OCI-LY3 (cell line): ENCODE data around the gene S100A7.

ENCODE experiments used
- EZH2phosphoT487 ChIP-seq: fragments of 200-600 bp; shearing (Covaris generic); IDR thresholded peaks from 2 replicates; pipeline ENCODE4 v1.6.1; 2018; ENCODE audit warnings: antibody characterized with exemption, mixed run types, low read depth
- TF ChIP-seq, protein P1 (sequence below): fragments of 200-600, 300-600 bp; sonication (generic); IDR thresholded peaks from 2 replicates; pipeline ENCODE4 v1.5.1; 2014; ENCODE audit warnings: antibody characterized with exemption, low read length, low read depth

DNA sequence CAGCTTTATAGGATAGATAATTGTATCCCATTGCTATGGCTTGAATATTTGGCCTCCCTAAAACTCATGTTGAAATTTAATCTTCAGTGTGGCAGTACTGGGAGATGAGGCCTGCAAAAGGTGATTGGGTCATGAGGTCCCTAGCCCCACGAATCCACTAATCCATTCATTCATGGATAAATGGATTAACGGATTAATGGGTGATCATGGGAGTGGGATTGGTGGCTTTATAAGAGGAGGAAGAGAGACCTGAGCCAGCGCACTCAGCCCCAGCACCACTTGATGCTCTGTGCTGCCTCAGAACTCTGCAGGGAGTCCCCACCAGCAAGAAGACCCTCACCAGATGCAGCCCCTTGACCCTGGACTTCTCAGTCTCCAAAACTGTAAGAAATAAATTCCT lies 43.3 kb upstream of the S100A7 start:
- TF ChIP-seq, protein P1, sequence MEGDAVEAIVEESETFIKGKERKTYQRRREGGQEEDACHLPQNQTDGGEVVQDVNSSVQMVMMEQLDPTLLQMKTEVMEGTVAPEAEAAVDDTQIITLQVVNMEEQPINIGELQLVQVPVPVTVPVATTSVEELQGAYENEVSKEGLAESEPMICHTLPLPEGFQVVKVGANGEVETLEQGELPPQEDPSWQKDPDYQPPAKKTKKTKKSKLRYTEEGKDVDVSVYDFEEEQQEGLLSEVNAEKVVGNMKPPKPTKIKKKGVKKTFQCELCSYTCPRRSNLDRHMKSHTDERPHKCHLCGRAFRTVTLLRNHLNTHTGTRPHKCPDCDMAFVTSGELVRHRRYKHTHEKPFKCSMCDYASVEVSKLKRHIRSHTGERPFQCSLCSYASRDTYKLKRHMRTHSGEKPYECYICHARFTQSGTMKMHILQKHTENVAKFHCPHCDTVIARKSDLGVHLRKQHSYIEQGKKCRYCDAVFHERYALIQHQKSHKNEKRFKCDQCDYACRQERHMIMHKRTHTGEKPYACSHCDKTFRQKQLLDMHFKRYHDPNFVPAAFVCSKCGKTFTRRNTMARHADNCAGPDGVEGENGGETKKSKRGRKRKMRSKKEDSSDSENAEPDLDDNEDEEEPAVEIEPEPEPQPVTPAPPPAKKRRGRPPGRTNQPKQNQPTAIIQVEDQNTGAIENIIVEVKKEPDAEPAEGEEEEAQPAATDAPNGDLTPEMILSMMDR = no peak
- no peak for TF ChIP-seq EZH2phosphoT487
